Measurements from ENCODE around the gene TRAF2. TPM values are rescaled to one million over a fixed set of nuclear protein-coding genes. Genes with fewer than 3 reads are reported as not detected.

Gene TRAF2
- total RNA-seq, 2 donors from 2014 or later = 45.9 to 55.1 TPM

GRCh38 chr9:136944519-136945332, 58.4 kb downstream of the TRAF2 start, which contains the start of the genes C8G and FBXW5:
C8G (plus strand) TSS chr9:136945243; CDS start chr9:136945321, 78 bp downstream.
FBXW5 (minus strand) TSS chr9:136944738; CDS start chr9:136944083, 655 bp downstream.
- peaks cover 3% of the 10 kb centered on the region for H3K4me1 Mint-ChIP-seq
- no peaks in the 10 kb centered on the region for H3K27me3 ChIP-seq (ENCODE audit: control insufficient read depth, insufficient read depth, low read length, poor library complexity, severe bottlenecking)
- H3K27me3 Mint-ChIP-seq (ENCODE audit: insufficient read depth) = no peaks in the 10 kb centered on the region
- TF ChIP-seq CTCF (conservative IDR thresholded peaks at IDR 0.05) = peak; percentile 99
- H3K4me3 Mint-ChIP-seq = peak within 1 kb of the TSS; percentile 63
- peaks cover 28% of the 10 kb centered on the region for H3K36me3 ChIP-seq (ENCODE audit: control insufficient read depth, insufficient read depth, low read length)
- no peaks in the 10 kb centered on the region for H3K9me3 ChIP-seq (ENCODE audit: control insufficient read depth, low read length)
- H3K9me3 Mint-ChIP-seq = no peaks in the 10 kb centered on the region
- peaks cover 17% of the 10 kb centered on the region for H3K36me3 Mint-ChIP-seq (ENCODE audit: low read depth)
- DNase-seq = peak; percentile 97
- H3K4me3 ChIP-seq (ENCODE audit: low read length) = peak within 1 kb of the TSS; percentile 81
- no peaks in the 10 kb centered on the region for H3K4me1 ChIP-seq (ENCODE audit: control insufficient read depth, insufficient read depth, low read length)
- 7 to 8% methylated on average over 23 to 74 of the region's 74 CpGs for WGBS, 2 experiments (ENCODE audit: insufficient coverage in 1 of 2, insufficient read length in 1 of 2)
- peak within 1 kb of the TSS; percentile 76 for H3K27ac Mint-ChIP-seq
- peak within 1 kb of the TSS; percentile 55 for H3K9ac ChIP-seq (ENCODE audit: extremely low read depth, low read length, poor library complexity, severe bottlenecking)
- H3K27ac ChIP-seq (ENCODE audit: low read depth, low read length) = no peak within 1 kb of the TSS

GRCh38 chr9:136945333-136946227, 59.3 kb downstream of the TRAF2 start:
- Mint-ChIP-seq H3K4me1 (peaks cover 7% of the 10 kb centered on the region), H3K27ac (no peak overlapping the region), H3K36me3 (ENCODE audit: low read depth) (peaks cover 14% of the 10 kb centered on the region), H3K9me3 (no peaks in the 10 kb centered on the region), H3K27me3 (ENCODE audit: insufficient read depth) (no peaks in the 10 kb centered on the region), H3K4me3 (no peak overlapping the region)
- Histone ChIP-seq H3K9me3 (ENCODE audit: control insufficient read depth, low read length) (no peaks in the 10 kb centered on the region), H3K27ac (ENCODE audit: low read depth, low read length) (no peak overlapping the region), H3K4me1 (ENCODE audit: control insufficient read depth, insufficient read depth, low read length) (peaks cover 3% of the 10 kb centered on the region), H3K9ac (ENCODE audit: extremely low read depth, low read length, poor library complexity, severe bottlenecking) (no peak overlapping the region), H3K4me3 (ENCODE audit: low read length) (no peak overlapping the region), H3K27me3 (ENCODE audit: control insufficient read depth, insufficient read depth, low read length, poor library complexity, severe bottlenecking) (no peaks in the 10 kb centered on the region), H3K36me3 (ENCODE audit: control insufficient read depth, insufficient read depth, low read length) (peaks cover 22% of the 10 kb centered on the region)
- WGBS, 2 experiments (ENCODE audit: insufficient coverage in 1 of 2, insufficient read length in 1 of 2) = 90 to 91% methylated on average over 17 to 30 of the region's 30 CpGs
- TF ChIP-seq CTCF (conservative IDR thresholded peaks at IDR 0.05) = no peak
- DNase-seq = no peak

- WGBS, 2 experiments (ENCODE audit: insufficient coverage in 1 of 2, insufficient read length in 1 of 2) = 89 to 92% methylated on average over 8 to 27 of the region's 27 CpGs
- H3K27ac ChIP-seq (ENCODE audit: low read depth, low read length) = no peak overlapping the region
- peaks cover 16% of the 10 kb centered on the region for H3K36me3 ChIP-seq (ENCODE audit: control insufficient read depth, insufficient read depth, low read length)
- Mint-ChIP-seq H3K27me3 (ENCODE audit: insufficient read depth) (no peaks in the 10 kb centered on the region), H3K9me3 (no peaks in the 10 kb centered on the region), H3K36me3 (ENCODE audit: low read depth) (peaks cover 10% of the 10 kb centered on the region), H3K4me1 (peaks cover 8% of the 10 kb centered on the region), H3K4me3 (no peak overlapping the region), H3K27ac (no peak overlapping the region)
- no peak overlapping the region for H3K9ac ChIP-seq (ENCODE audit: extremely low read depth, low read length, poor library complexity, severe bottlenecking)
- TF ChIP-seq CTCF (conservative IDR thresholded peaks at IDR 0.05) = no peak
- H3K27me3 ChIP-seq (ENCODE audit: control insufficient read depth, insufficient read depth, low read length, poor library complexity, severe bottlenecking) = no peaks in the 10 kb centered on the region
- no peak overlapping the region for H3K4me3 ChIP-seq (ENCODE audit: low read length)
- peaks cover 3% of the 10 kb centered on the region for H3K4me1 ChIP-seq (ENCODE audit: control insufficient read depth, insufficient read depth, low read length)
- H3K9me3 ChIP-seq (ENCODE audit: control insufficient read depth, low read length) = no peaks in the 10 kb centered on the region
- no peak for DNase-seq
Measured at GRCh38 chr9:136946228-136947027, 60.1 kb downstream of the TRAF2 start.

Measured in endodermal cell (in vitro differentiated cells).